GM19372 (cell line): ENCODE data around the gene RAPGEF6.

Source experiments
- ATAC-seq: cut with Tn5 transposase; IDR thresholded peaks from one replicate; pipeline ENCODE4 v1.9.1; 2021; ENCODE audit warnings: mild to moderate bottlenecking, low read depth, moderate library complexity; ENCODE audit not compliant: unreplicated experiment

Gene RAPGEF6

GRCh38 chr5:131375351-131375750 is 259.7 kb downstream of the RAPGEF6 start:
- ATAC-seq: no peak
